Activated CD4-positive, alpha-beta T cell treated with anti-CD3 and anti-CD28 coated beads, Interleukin-2, amount 50 U/mL, for 4 hours (primary cell): ENCODE results near the gene MLLT6.

ENCODE experiments used
- DNase-seq, 2 experiments: peaks; one replicate each; pipeline ENCODE4 v3.0.0-alpha.2; 2020

Gene MLLT6

DNA sequence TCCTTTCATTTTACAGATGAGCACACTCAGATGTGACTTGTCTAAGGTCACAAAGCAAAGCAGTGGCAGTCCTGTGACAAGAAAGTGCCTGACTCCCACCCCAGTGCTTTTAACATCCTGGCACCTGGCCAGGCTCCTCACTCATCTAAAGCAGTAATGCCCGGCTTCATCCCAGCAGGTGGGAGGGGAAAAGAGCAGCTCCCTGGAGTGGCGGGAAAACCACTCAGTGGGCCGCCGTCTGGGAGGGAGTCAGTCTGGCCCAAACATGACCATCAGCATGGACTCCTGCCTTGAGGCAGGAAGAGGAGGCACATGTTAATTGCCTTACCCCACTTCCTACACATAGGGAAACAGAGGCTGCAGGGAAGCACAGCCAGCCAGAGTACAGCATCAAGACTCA lies 40.5 kb downstream of the MLLT6 start:
- no peak for DNase-seq

DNA sequence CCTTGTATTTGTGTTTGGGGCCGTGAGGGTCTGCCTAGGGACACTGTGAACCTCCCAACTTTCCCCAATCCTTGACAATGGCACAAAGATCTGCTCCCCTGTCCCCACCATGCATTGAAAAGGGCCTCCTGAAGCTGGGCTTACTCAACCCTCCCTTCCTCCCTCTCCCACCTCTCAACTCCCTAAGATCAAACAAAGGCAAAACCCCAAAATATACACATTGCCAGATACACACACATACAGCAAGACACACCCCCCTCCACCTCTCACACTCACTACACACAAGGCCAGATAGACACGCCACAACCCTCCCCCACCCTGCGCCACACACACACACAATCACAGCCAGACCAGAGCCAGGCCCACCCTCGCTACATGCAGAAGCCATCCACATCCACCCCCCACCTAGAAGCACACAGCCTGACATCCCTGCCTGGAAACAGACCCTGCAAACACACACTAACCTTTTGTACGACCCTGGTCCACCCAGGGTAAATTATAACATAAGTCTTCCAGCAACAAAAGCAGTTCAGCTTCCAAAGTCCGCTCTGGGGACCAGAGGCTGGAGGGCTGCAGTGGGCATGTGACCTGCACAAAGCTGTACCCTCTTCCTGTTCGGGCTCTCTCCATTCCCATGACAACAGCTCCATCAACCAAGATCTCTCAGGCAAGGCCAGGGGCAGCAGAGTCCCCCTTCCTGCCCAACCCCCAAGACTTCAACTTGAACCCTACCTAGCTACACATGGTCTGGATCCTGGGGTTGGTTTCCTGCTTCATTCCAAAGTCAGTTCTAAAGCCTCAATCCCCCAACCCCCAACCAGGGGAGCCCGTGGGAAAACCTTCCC lies 41.2 kb downstream of the MLLT6 start:
- no peak for DNase-seq

DNA sequence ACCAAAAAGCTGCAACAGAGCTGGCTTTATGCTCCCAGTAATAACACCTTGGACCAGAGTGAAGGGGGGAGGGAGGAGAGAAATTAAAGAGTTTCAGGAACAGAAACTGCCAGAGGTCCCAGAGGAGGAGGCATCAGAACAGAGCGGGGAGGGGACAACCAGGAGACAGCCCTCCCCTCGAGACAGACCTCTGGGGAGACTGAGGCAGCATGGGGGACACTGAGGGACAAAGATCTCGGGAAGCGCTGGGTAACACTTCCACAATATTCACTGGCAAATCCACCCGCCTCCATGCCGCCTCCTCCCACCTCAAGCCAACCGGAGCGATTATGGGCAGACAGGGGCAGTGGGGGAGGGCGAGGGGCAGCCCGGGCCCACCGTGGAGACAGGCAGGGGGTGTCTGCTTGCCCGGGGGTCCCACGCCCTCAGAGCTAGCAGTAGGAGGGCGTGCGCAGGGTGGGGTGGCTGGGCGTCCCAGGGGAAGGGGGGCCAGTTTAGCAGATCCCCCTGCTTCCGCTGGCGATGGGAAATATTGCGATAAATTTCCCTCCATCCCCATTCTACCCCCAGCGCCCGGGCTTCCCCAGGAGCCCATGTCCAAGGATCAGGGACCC lies 41.9 kb downstream of the MLLT6 start:
- no peak for DNase-seq

DNA sequence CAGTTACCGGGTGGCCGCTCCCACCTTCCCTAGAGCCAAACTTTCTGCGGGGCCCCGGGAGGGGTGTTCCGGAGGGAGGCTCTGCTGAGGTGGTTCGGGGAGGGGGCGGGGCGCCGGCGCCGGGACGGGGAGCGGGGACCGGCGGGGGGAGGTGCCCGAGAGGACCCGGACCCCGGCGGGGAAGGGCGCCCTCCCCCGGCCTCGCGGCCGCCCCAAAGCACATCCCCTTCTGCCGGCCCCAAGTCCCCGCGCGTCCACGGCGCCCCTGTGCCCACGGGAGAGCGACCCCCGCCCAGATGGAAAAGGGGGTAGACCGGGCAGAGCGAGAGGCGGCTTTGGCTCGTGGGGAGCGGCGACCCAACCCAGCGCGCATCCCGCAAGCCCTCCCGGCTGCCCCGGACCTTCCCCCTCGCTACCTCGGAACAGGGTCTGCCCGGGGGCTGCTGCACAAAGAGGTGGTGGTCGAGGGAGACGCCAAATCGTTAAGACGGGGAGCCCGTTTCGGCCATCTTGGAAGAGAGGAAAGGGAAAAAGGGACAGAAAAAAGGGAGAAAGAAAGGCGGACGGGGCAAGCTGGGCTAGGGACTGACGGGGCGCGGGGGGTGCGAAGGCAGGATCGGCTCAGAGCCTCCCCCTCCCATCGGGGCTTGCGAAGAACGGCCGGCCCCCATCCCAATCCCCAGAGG lies 42.5 kb downstream of the MLLT6 start:
- no peak for DNase-seq

DNA sequence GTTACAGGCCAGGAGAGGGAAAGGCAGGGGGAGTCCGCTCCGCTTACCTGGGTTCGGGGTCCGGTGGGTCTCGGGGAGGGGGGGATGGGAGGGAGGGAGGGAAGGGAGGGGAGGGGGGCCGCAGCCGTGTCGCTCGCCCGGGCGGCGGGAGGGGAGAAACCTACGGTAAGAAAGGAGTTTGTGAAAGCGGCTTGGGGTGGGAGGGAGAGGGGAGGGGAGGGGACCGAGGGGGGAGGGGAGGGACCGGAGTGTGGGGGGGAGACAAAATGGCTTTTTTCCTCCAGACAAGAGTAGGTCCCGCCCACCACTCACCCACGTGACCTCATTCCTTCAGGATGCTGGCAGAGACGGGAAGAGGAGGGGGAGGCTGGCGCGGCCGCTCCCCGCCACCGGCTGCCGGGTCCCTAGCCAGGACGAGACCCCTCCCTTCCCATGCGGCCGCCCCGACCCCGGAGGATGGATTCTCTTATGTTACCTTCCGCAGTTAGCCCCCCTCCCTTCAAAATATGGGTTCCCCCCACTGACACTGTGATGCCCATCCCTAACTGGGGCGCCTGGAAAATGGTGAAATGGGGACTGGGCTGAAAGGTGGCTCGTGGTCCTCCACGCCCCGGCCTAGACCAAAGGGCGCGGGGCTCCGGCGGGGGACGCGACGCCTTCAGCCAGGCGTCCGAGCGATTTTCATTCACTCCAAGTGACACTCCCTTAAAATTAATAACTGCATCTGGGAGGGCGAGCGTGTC lies 43.2 kb downstream of the MLLT6 start, which contains the start of gene PCGF2:
Gene PCGF2 (minus strand): TSS at position 188 of the 743 bp plus-strand sequence. CDS start 7,934 bp downstream, outside the sequence.
- DNase-seq: no peak

DNA sequence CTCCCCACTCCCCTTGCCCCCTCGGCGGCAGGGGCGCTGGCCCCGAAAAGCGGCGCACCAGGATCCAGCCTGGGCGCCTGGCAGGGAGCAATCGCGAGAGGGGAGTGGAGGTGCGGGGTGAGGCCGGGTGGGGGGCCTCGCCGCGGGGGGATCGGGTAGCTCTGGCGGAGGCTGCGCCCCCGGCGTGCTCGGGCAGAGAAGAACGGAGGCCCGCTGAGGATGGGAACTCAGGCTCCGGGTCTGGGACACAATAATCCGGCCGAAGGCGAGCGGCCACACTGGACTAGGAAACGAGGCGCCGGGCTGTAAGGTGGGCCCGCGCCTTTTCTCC lies 43.8 kb downstream of the MLLT6 start:
- no peak for DNase-seq

DNA sequence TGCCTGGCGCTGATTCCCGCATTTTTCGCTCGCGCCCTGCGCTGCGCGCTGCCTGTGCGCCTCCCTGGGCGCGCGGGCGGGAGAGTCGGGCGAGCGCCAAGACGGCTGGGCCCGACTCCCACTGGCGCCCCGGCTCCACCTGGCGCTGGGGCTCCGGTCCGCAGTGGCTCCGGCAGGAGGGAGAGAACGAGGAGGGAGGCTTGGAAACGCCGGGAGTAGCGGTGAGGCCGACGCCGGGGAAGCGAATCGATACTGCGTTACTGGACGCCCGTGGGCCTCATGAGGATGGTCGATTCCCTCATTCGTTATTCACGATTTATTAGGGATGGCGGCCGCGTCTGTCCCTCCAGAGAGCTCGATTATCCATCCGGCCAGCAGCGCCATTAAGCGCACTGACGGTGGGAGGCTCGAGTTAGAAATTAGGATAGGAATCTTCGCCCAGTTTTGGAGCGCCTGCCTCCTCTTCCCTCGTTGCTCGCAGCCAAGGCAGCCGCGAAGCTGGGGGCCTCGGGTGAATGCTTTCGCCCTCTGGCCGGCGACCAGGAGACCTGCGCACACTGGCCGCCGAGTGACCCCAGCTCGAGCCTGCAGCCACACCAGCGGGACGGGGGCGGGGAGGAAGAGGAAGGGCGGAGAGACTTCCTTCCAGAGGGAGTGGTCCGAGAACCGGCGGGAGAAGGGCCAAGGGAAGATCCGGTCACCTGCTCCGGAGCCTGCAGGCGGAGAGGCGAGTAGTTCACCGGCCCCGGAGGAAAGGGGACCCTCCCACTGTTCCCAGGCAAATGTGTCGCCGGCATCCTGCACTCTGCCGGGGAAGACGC lies 44.4 kb downstream of the MLLT6 start:
- no peak for DNase-seq

DNA sequence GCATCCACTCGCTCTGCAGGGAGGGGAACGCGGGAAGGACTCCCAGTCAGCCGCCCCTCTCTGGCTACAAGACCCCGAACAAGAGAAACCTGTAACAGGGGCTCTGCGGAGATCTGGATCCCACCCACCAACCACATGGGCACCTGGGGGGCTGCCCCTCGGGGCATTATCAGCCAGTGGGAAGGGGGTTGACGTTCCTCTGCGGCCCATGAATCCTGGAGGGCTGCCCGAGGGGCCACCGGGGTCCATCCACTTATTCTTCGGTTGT lies 44.9 kb downstream of the MLLT6 start:
- no peak for DNase-seq

DNA sequence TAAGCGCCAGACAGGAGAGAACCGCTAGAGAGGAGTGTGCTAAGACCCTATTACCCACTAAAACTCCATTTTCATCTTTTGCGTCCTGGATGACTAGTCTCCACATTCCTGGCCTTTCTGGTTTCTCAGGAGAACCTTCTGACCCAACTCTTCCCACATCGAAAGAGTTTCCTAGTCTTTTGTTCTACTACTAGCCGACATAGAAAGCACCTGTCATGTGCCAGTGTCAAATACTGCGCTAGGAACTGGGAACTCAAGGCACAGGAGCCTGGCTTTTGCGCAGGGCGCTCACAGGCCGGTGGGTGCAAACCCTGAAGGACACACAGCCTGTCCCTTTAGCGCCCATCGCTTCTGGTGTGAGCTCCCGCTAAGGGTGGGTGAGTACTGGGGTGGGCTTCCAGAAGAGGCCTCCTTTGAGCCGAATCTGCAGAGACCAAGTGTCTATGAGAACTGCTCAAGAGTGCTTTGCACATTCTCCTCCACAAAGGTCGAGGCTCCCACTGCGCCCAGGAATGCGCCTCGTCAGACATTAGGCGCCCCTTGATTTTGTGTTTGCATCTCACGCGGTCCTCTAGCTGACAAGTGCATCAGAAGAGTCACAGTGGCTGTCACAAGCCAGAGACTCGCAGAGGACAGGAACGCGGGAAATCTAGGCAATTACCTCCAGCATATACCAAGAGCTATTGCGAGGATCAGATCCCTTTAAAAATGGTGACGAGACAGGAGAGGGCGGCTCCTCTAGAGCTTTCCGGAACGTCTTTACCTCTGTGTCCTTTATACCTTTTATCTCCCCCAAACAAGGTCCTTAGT lies 45.4 kb downstream of the MLLT6 start:
- no peak for DNase-seq

DNA sequence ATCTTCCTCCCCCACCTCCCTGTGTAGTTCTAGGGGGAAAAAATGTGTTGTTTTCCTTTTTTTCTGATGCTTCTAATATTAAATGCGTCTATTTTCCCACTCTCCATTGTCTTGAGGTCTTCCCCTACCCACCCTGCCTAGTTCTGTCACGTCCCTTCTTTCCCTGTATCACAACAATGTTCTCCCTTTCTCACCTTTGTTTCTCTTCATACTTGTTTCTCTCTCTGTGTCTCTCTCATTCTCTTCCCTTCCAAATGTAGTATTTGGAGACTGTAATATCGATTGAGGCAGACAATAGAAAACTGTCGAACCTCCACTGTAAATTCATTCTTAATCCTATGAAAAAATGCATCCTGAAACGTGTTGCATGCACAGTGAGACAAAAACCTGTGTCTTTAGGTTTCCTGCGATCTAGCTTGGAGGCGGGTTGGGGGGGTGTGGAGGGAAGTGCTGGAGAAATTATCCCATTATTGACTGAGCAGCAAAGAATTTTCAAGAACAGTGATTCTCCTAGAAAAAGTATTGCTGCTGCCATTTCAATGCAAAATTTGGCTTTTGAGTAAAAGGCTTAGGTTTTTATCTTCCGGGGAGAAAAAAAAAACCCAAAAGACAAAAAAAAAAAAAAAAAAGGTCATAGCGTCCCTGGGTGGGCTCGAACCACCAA lies 46.2 kb downstream of the MLLT6 start:
- DNase-seq: no peak

DNA sequence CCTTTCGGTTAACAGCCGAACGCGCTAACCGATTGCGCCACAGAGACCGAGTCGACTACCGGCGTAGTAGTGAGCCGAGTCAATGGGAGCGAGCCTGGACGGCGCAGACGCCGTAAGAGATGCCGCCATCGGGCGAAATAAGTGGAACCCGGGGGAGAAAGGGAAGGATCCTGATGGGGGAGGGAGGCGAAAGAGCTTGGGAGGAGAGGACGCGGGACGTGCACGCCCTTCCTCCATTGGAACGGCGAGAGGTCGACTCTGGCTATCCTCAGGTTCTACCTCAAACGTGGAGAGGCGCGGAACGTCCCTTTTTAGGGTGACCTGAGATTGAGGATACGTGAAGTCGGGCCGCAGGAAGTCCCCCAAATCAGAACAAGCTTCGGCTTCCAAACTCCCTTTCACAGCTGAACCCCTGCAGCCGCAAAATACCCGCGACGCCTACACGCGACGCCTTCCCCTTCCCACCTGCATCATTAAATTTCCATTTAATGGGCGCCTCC lies 46.8 kb downstream of the MLLT6 start:
- peak; percentile 78 to 79 for DNase-seq

DNA sequence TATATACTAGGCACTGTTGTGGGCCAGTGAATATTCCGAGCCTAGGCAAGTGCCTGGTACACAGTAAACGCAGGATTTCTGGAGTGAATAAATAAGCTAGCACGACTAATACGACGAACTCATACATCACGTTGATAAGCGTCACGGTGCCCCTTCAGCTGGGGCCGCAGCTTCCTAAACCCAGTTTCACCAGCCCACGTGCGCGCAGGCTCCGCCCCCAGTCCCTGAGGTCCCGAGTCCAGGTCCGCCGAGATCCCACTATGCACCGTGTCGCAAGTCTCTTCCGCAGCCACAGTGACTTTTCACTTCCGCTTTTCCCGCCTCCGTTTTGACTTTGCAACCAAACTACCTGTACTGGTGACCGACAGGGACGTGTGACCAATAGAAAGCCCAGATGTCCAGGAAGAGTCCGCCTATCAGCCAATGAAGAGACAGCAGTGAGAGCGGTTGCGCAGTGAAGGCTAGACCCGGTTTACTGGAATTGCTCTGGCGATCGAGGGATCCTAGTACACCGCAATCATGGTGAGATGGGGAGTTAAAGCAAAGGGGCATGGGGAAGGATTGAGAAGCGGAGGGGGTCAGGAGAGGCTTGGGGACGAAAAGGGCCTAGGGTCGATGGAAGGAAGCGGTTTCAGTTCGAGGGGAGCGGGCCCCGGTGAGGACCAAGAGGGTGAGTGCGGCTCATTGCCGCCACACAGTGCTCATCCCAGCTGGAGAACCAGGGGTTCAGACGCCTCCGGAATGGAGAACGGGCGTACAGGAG lies 47.4 kb downstream of the MLLT6 start, which contains the start of gene PSMB3:
Gene PSMB3 (plus strand): TSS at position 434 of the 763 bp plus-strand sequence. CDS start 86 bp downstream, at position 520.
- DNase-seq: peak; percentile 95

DNA sequence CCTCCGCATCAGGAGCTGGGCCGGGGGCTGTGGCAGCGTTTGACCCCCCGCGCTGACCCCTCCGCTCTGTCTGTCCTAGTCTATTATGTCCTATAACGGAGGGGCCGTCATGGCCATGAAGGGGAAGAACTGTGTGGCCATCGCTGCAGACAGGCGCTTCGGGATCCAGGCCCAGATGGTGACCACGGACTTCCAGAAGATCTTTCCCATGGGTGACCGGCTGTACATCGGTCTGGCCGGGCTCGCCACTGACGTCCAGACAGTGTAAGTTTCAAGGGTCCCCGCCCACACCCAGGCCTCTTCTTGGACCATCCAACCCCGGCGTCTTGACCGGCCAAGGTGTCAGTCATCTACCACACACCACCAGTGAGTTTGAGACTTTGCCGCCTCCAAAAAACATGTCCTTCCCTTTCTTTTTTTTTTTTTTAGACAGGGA lies 48.0 kb downstream of the MLLT6 start:
- no peak for DNase-seq

DNA sequence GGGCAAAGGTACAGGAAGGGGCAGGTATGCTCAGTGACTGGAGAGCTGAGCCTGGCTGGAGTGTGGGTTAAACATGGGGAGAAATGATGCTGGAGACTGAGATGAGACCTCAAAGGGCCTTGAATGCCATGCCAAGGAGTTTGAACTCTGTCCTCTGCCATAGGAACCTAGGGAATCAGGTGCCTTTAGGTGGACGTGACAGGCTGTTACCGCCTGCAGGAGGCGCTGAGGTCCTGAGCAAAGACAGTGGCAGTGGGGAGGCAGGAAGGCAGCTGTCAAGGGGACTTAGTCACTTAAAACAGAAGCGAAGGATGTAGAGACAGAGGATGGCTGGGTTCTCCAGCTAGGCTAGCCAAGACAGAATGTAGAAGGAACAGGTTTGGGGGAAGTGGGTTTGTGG lies 56.5 kb downstream of the MLLT6 start:
- peak in 1 of 2 experiments; percentile 33 for DNase-seq

DNA sequence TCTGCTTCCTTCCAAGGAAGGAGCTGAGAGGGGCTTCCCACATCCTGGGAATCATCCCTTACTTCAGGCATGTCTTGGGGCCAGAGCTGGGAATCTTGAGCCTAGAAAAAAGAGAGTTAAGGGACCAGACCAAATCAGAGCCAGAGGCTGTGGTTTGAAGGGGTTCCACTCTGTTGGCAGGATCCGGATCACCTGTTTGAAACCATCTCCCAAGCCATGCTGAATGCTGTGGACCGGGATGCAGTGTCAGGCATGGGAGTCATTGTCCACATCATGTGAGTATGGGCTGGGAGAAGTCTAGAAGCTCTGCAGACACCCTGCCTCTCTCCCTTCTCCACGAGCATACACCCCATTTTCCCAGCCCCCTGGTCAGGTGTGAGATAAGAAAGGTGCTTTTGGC lies 57.2 kb downstream of the MLLT6 start:
- DNase-seq: no peak

DNA sequence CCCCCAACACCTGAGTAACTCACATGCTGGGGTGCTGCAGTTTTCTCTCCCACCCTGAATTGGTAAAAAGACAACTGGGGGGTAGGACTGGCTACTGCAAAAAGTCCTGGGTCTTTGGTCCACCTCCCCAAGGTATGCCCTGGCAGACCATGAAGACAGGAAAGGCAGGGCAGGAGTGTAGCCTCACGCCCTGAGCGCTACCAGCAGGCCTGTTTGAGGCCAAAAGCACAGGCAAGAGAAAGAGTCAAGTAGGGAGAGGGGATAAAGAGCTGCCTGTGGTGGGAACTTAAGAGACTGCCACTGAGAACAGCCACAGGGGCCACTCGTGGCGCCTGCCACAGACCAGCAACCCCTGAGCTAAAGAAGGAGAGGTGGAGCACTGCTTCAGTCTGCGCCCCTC lies 61.3 kb downstream of the MLLT6 start:
- no peak for DNase-seq

DNA sequence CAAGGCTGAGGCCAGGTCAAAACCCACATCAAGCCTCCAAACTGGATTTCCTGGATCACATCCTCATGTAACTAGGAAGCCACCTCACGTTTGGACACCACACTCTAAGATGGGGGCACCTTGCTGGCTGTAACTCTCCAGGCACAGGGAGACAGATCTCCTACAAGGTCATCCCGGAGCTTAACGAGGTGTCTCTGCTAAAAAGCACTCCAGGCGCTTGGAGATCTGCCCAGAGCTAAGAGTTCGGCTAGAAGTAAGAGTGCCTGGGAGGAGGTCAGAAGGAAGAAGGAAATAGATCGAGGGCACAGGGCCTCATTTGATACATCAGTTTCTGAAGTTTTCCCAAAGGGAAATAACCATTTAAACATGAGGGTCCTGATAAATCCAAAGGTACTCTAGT lies 63.3 kb downstream of the MLLT6 start:
- DNase-seq: no peak

DNA sequence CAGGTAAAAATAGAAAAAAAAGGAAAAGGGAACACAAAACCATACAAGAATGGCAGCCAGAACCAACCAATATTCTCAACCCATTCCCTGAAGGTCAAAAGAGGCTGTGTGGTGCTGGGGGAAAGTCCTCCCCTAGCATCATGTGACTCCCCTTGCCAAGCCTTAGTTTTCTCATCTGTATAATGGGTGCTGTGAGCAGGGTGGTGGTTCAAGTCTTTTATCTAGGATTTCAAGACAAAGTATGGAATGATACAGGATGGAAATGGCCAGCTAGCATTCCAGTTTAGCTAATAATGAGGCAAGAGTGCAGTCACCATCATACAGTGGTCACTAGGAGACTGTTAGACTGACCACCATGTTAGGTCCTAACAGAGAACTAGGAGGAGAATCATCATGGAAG lies 68.2 kb downstream of the MLLT6 start:
- DNase-seq: no peak

DNA sequence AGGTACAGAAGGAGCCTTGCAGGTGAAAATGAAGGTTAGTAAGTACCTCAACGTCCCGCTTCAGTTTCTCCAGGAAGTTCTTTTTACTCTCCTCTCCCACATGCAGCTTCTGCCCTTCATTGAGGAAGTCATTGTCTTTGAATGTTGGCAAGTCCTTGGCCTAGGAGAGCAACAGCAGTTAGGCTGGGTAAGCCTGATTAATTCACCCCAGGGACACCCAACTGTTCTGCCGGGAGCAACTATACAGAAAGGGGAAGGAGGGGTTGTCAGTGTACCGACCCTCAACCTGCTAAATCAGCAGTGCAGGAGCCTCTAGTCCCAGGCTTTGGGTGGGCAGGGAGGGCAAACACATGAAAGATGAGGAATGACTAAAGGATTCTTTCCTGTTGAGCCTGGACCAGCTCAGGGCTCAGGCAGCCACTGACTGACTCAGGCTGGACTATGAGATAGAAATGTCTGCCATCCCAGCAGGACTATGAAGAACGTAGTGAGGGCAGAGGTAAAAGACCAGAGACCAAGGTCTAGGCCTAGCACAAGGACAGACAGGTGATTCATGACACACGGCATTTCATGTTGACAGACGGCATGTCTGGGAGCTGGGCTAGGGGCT lies 72.7 kb downstream of the MLLT6 start:
- no peak for DNase-seq
